BLaER1 (cell line): Measurements from ENCODE around the gene HMGCS2.

Source experiments
- H3K27ac ChIP-seq: shearing (Covaris generic); formaldehyde crosslinking; 2 replicates; pipeline ENCODE4 v1.8.1; 2022
- H3K27me3 ChIP-seq: shearing (Covaris generic); formaldehyde crosslinking; 2 replicates; pipeline ENCODE4 v1.8.1; 2022
- H3K36me3 ChIP-seq: shearing (Covaris generic); formaldehyde crosslinking; 2 replicates; pipeline ENCODE4 v1.8.1; 2022
- H3K4me1 ChIP-seq: shearing (Covaris generic); formaldehyde crosslinking; 2 replicates; pipeline ENCODE4 v1.8.1; 2022
- H3K4me2 ChIP-seq: shearing (Covaris generic); formaldehyde crosslinking; 2 replicates; pipeline ENCODE4 v1.8.1; 2022
- H3K4me3 ChIP-seq: shearing (Covaris generic); formaldehyde crosslinking; 2 replicates; pipeline ENCODE4 v1.8.1; 2022
- H3K9ac ChIP-seq: shearing (Covaris generic); formaldehyde crosslinking; 2 replicates; pipeline ENCODE4 v1.8.1; 2022
- H3K9me3 ChIP-seq: shearing (Covaris generic); formaldehyde crosslinking; 2 replicates; pipeline ENCODE4 v1.8.1; 2022
- H4K20me1 ChIP-seq: shearing (Covaris generic); formaldehyde crosslinking; 2 replicates; pipeline ENCODE4 v1.8.1; 2022
- Cebpa-rat ChIP-seq: shearing (Covaris generic); IDR thresholded peaks from 2 replicates; pipeline ENCODE4 v1.8.1; 2022

The HMGCS2 gene

DNA sequence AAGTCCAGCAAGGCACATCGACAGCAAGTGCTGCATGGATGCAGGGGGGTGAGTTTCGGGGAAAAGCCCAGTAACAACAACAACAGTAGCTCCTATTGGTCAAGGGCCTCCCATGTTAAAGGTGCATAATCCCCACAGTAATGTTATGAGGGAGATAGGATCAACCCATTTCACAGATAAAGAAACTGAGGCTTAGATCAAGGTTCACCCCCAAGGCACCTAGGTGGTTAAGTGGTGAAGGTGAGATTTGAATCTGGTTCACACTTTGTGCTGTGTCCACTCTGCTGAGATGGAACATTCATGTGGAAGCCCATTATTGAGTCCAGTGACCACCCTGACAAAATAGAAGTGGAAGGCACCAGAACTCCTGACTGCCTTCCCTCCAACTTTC lies 32.1 kb downstream of the HMGCS2 start:
- peaks cover 99% of the 10 kb centered on the region for H3K36me3 ChIP-seq
- no peaks in the 10 kb centered on the region for H3K9me3 ChIP-seq
- no peak for TF ChIP-seq Cebpa-rat
- no peak overlapping the region for H3K4me2 ChIP-seq
- no peaks in the 10 kb centered on the region for H3K27me3 ChIP-seq
- H3K27ac ChIP-seq = no peak overlapping the region
- no peaks in the 10 kb centered on the region for H3K4me1 ChIP-seq
- H3K4me3 ChIP-seq = no peak overlapping the region
- no peak overlapping the region for H3K9ac ChIP-seq
- H4K20me1 ChIP-seq = peaks cover 90% of the 10 kb centered on the region

DNA sequence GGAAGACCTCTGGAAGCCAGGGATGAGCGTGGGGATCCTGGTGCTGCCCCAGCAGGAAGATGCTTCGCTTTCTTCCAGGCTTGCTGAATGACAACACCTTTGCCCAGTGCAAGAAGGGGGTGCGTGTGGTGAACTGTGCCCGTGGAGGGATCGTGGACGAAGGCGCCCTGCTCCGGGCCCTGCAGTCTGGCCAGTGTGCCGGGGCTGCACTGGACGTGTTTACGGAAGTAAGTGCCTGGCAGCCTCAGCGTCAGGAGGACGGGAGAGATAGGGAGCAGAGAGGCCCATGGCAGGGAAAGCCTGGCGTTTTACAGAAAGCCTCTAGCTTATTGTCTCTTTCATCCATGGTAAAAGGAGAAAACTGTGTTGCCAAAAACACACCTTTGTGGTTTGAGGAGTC lies 33.5 kb downstream of the HMGCS2 start:
- H4K20me1 ChIP-seq = peaks cover 91% of the 10 kb centered on the region
- H3K9ac ChIP-seq = no peak overlapping the region
- no peaks in the 10 kb centered on the region for H3K9me3 ChIP-seq
- H3K36me3 ChIP-seq = peaks cover 99% of the 10 kb centered on the region
- H3K27me3 ChIP-seq = no peaks in the 10 kb centered on the region
- H3K4me1 ChIP-seq = no peaks in the 10 kb centered on the region
- no peak overlapping the region for H3K4me2 ChIP-seq
- TF ChIP-seq Cebpa-rat = no peak
- H3K4me3 ChIP-seq = no peak overlapping the region
- H3K27ac ChIP-seq = no peak overlapping the region

DNA sequence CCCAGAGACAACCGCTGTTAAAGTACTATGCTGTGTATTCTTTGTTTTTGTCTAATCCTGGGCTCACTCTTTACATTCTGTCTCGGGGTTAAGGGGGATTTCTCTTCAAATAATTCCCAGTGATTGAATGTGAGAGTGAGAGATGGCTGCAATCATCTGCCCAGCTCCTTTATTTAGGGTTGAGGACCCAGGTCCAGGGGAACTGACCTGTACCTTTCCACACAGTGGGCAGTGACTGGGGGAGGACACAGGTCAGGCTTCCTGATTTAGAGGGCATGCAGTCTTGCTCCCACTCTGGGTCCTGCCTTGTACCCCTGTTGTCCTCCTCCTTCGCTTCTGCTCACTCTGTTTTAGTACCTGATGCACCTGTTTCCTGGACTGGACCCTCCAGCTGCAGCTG lies 35.0 kb downstream of the HMGCS2 start:
- no peak overlapping the region for H3K4me2 ChIP-seq
- H3K36me3 ChIP-seq = peaks cover 99% of the 10 kb centered on the region
- no peaks in the 10 kb centered on the region for H3K9me3 ChIP-seq
- no peak for TF ChIP-seq Cebpa-rat
- H4K20me1 ChIP-seq = peaks cover 94% of the 10 kb centered on the region
- no peaks in the 10 kb centered on the region for H3K27me3 ChIP-seq
- H3K27ac ChIP-seq = no peak overlapping the region
- no peak overlapping the region for H3K4me3 ChIP-seq
- no peaks in the 10 kb centered on the region for H3K4me1 ChIP-seq
- no peak overlapping the region for H3K9ac ChIP-seq

DNA sequence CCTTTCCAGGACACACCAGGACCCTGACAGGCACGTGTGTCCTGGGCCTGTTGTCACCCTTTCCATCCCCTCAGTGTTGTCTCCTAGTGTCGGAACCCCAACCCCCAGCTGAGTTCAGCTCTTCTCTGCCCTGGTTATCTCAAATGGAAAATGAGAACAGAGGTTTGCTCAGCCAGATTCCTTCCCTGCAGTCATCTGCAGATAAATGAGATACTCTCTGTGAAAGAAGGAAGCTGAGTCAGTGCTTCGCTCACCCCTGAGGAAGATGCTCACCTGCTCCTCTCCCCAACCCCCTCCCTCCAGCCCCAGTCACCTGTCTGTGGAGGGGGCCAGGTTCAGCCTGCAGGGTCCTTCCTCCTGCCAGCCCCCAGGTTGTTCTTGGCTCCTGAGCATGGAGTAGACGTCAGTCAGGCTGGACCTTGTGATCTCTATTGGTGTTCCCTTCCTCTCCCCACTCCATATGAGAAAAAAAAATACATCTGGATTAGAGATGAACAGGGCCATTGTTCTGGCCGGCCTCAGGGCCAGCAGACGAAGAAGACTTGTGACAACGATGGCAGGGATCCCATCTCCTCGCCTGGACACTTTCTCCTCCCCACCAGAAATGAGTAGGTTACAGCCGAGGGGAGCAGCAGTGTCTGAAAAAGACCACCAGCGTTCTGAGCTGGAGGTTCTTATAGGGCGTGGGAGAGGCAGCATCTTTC lies 36.1 kb downstream of the HMGCS2 start:
- Histone ChIP-seq H3K4me1 (peaks cover 9% of the 10 kb centered on the region), H3K36me3 (peaks cover 100% of the 10 kb centered on the region), H3K27ac (no peak overlapping the region; the same call in 1 of the 2 replicates), H3K27me3 (no peaks in the 10 kb centered on the region), H3K9ac (no peak overlapping the region), H3K4me3 (no peak overlapping the region), H3K4me2 (no peak overlapping the region), H4K20me1 (peaks cover 98% of the 10 kb centered on the region), H3K9me3 (no peaks in the 10 kb centered on the region)
- no peak for TF ChIP-seq Cebpa-rat

DNA sequence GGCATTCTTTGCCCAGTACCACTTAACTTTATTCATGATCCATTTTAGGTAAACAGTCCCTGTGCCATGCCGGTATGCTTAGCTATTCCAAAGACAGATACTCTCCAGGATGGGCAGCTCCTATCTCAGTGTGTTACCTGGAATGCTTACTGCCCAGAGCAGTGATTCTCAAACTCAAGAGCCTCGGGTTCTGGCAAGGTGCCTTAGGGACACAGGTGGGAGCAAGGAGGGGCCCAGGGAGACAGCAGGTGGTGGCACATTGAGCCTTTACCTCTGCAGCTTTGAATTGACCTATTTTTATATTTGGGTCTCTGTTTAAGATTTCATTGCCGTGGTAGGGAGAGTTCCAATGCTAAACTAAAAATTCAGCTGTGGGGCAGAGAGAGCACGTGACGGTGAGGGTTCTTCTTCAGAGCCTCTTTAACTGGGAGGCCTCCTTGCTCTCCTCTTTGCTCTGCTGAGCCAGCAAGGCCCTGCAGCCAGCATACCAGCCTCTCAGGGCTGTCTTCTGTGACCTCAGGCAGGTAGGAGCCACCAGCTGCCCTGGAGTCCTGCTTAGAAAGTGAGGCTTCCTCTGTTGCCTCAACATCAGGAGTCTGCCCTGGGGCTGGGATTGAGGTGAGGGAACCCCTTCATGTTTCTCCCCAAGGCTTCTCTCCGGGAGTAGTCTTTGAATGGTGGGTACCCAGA lies 36.8 kb downstream of the HMGCS2 start:
- no peaks in the 10 kb centered on the region for H3K27me3 ChIP-seq
- peaks cover 98% of the 10 kb centered on the region for H4K20me1 ChIP-seq
- H3K4me1 ChIP-seq = peaks cover 16% of the 10 kb centered on the region
- H3K4me3 ChIP-seq = no peak overlapping the region
- no peak overlapping the region; the same call in 1 of the 2 replicates for H3K27ac ChIP-seq
- H3K36me3 ChIP-seq = peaks cover 100% of the 10 kb centered on the region
- TF ChIP-seq Cebpa-rat = no peak
- H3K4me2 ChIP-seq = no peak overlapping the region
- no peaks in the 10 kb centered on the region for H3K9me3 ChIP-seq
- no peak overlapping the region for H3K9ac ChIP-seq

DNA sequence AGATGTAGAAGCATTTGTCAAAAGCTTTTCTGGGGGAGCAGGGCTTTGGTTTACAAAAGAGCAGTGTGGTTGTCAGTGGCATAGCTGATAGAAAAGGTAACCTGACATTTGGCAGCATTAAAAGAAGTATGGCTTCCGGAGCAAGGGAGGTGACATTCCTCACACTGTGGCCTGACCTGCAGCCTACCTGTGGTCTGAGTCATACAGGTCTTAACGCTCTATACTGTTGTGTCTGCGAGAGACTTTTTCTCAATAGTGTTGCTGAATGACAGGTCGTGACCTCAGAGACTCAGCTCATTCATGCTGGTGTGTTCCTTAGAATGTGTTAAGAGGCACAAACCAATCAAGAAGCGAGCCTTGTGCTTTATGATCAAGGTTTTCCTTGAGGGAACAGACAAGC lies 37.6 kb downstream of the HMGCS2 start:
- H3K4me2 ChIP-seq = no peak overlapping the region
- TF ChIP-seq Cebpa-rat = no peak
- peaks cover 22% of the 10 kb centered on the region for H3K4me1 ChIP-seq
- no peak overlapping the region for H3K4me3 ChIP-seq
- no peak overlapping the region for H3K27ac ChIP-seq
- no peaks in the 10 kb centered on the region for H3K9me3 ChIP-seq
- no peaks in the 10 kb centered on the region for H3K27me3 ChIP-seq
- H3K36me3 ChIP-seq = peaks cover 100% of the 10 kb centered on the region
- H4K20me1 ChIP-seq = peaks cover 98% of the 10 kb centered on the region
- no peak overlapping the region for H3K9ac ChIP-seq

DNA sequence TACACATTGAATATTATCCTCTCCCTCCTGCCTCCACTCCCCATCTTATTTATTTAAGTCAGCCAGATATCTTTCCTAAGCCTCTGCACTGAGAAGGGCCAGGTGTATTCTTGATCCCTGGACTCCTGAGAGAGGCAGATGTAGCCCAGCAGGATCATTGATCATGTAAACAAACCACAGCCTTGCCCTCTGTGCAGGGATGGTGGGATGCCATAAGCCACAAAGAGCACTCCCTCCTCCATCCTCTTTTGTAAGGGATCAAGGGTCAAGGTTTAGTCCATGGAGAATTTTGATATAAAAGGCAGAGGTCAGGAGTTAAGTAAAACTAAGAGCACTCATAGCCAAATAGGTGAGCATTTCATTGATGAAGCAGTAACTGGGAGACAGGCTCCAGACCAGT lies 39.7 kb downstream of the HMGCS2 start:
- peaks cover 100% of the 10 kb centered on the region for H4K20me1 ChIP-seq
- H3K9me3 ChIP-seq = no peaks in the 10 kb centered on the region
- peaks cover 100% of the 10 kb centered on the region for H3K36me3 ChIP-seq
- no peak overlapping the region for H3K9ac ChIP-seq
- peaks cover 22% of the 10 kb centered on the region for H3K4me1 ChIP-seq
- H3K4me2 ChIP-seq = no peak overlapping the region
- H3K4me3 ChIP-seq = no peak overlapping the region
- no peaks in the 10 kb centered on the region for H3K27me3 ChIP-seq
- H3K27ac ChIP-seq = no peak overlapping the region
- TF ChIP-seq Cebpa-rat = no peak

DNA sequence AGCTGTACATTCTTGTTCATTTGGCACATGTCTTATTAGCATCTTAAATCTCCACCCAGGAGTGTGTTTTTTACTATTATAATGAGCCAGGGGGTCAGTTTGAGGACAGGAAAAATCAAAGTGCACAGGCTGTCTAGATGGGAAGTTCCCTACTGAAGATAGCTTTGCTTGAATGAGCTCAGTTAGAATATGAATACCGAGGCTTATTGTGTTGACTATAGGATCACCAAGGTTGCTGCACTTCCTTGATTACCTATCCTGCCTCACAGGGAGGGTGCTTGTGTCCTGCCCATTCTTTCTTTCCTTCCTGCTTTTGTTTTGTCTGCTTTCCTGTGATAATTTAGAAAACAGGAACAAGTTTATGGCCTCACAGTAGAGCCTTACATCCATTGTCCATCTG lies 40.7 kb downstream of the HMGCS2 start:
- H3K4me1 ChIP-seq = peaks cover 22% of the 10 kb centered on the region
- H3K9ac ChIP-seq = no peak overlapping the region
- H3K36me3 ChIP-seq = peaks cover 100% of the 10 kb centered on the region
- H4K20me1 ChIP-seq = peaks cover 100% of the 10 kb centered on the region
- no peaks in the 10 kb centered on the region for H3K27me3 ChIP-seq
- peak overlapping the region; percentile 47 for H3K4me2 ChIP-seq
- H3K27ac ChIP-seq = peak overlapping the region; percentile 35; the same call in 1 of the 2 replicates
- no peak for TF ChIP-seq Cebpa-rat
- H3K9me3 ChIP-seq = no peaks in the 10 kb centered on the region
- H3K4me3 ChIP-seq = no peak overlapping the region

DNA sequence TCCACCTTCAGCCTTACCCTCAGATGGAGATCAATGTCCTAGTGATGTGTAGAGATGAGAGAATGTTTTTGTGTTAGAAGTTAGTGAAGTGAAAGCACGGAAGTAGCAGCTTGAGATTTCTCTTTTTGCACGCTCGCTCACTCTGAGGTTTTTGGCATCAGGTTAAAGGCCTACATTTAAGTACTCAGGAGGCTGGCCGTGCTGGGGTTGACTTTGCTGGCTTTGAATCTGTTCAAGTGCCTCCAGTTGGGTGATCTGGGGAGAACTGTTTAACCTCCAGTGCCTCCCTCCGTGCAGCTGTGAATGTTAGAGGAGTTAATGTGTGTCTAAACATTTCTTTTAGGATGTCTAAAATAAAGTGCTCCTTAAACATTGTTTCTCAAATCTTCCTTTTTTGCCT lies 43.1 kb downstream of the HMGCS2 start:
- Histone ChIP-seq H4K20me1 (peaks cover 100% of the 10 kb centered on the region), H3K27me3 (no peaks in the 10 kb centered on the region), H3K4me1 (peaks cover 37% of the 10 kb centered on the region), H3K4me3 (no peak overlapping the region), H3K9ac (no peak overlapping the region), H3K4me2 (no peak overlapping the region), H3K36me3 (peaks cover 100% of the 10 kb centered on the region), H3K9me3 (no peaks in the 10 kb centered on the region), H3K27ac (no peak overlapping the region)
- no peak for TF ChIP-seq Cebpa-rat

DNA sequence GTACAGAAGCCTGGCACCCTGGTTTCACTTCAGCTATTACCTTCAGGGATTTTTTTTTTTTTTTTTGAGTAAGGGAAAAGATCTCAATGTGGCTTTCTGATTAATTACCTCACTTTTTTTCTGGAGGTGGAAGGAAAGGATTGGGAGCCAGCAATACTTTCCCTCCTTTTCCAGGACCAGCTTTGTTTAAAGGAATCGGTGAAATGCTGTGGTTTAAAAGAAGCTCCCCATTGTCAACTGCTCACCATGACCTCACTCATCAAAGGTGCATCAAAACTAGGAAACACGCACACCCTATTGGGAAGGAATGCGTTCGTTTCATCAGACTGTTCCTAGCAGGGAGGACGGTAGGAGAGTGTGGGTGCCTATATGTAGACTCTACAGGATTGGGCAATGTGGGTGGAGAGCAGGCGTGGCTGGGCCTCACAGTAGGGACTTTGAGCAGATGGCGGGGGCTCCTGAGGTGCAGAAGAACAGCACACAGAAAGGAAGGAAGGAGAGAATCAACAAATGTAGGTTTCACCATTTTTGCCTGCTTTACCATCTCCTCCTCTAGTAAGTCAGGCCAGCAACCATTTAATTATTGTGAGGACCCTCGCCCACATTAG lies 44.0 kb downstream of the HMGCS2 start:
- no peak overlapping the region for H3K4me2 ChIP-seq
- H3K36me3 ChIP-seq = peaks cover 99% of the 10 kb centered on the region
- peaks cover 46% of the 10 kb centered on the region for H3K4me1 ChIP-seq
- no peak overlapping the region for H3K4me3 ChIP-seq
- H3K27ac ChIP-seq = no peak overlapping the region
- H3K9ac ChIP-seq = no peak overlapping the region
- H4K20me1 ChIP-seq = peaks cover 100% of the 10 kb centered on the region
- H3K9me3 ChIP-seq = no peaks in the 10 kb centered on the region
- no peak for TF ChIP-seq Cebpa-rat
- H3K27me3 ChIP-seq = no peaks in the 10 kb centered on the region
